GM12872 (cell line): ENCODE measurements around the gene MAPK7.

ENCODE experiments used
- TF ChIP-seq, protein P1 (sequence below): IDR thresholded peaks from 3 replicates; pipeline ENCODE4 v1.5.1; 2011; ENCODE audit warnings: low read depth, mild to moderate bottlenecking, low read length, moderate library complexity; ENCODE audit not compliant: insufficient read depth

MAPK7 gene

GRCh38 chr17:19398301-19399181 lies 20.2 kb downstream of the MAPK7 start:
- TF ChIP-seq, protein P1, sequence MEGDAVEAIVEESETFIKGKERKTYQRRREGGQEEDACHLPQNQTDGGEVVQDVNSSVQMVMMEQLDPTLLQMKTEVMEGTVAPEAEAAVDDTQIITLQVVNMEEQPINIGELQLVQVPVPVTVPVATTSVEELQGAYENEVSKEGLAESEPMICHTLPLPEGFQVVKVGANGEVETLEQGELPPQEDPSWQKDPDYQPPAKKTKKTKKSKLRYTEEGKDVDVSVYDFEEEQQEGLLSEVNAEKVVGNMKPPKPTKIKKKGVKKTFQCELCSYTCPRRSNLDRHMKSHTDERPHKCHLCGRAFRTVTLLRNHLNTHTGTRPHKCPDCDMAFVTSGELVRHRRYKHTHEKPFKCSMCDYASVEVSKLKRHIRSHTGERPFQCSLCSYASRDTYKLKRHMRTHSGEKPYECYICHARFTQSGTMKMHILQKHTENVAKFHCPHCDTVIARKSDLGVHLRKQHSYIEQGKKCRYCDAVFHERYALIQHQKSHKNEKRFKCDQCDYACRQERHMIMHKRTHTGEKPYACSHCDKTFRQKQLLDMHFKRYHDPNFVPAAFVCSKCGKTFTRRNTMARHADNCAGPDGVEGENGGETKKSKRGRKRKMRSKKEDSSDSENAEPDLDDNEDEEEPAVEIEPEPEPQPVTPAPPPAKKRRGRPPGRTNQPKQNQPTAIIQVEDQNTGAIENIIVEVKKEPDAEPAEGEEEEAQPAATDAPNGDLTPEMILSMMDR, result no peak

GRCh38 chr17:19399750-19400450 lies 21.6 kb downstream of the MAPK7 start:
- TF ChIP-seq, protein P1, result no peak

DNA sequence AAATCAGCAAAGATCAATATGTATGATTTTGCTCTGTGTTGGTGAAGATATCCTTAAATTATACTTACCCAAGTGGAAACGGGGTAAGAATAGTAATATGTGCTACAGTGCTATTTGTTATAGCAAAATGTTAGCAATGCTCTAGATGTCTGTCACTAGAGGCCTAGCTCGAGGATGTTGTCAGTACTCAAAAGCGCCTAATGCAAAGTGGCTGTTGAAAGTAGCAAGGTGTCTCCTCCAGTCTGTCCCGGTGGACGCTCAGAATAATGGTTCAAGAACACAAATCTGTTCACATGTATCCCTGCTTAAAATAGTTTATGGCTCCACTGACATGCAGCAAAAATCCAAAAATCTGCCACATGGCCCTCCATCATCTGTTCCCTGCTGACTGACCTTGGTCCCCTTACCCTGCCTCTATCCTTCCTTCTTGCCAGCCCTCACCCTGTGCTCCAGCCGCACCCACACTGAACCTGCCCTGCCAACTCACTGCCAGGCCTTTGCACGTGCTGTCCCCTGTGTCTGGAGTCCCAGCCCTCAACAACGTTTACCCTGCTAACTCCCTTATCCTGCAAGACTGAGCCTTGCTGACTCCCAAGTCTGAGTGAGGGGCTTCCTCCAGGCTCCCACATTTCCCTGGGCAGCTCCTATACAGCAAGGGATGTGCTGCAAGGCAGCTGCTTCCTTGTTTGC lies 23.2 kb downstream of the MAPK7 start:
- TF ChIP-seq, protein P1, result no peak

GRCh38 chr17:19402171-19402570 lies 23.9 kb downstream of the MAPK7 start:
- TF ChIP-seq, protein P1, result no peak

DNA sequence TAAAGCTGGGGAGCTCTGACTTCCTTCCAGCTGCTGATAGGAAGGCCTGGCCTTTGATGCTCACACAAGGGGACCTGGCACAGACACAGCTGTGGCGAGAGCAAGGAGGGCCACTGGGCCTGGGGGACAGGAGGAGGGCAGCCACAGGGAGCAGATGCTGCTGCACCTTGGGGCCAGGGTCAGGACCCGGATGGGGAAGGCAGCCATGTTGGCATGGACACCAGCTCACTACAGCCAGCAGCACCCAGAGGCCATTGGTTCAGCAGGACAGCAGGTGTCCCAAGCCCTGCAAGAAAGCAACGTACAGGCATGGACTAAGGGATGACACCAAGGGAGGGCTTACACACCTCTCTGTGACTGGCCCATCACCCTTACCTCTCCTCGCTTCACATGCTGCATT lies 24.7 kb downstream of the MAPK7 start:
- TF ChIP-seq, protein P1, result no peak

GRCh38 chr17:19404264-19404663 lies 26.0 kb downstream of the MAPK7 start:
- TF ChIP-seq, protein P1, result no peak

DNA sequence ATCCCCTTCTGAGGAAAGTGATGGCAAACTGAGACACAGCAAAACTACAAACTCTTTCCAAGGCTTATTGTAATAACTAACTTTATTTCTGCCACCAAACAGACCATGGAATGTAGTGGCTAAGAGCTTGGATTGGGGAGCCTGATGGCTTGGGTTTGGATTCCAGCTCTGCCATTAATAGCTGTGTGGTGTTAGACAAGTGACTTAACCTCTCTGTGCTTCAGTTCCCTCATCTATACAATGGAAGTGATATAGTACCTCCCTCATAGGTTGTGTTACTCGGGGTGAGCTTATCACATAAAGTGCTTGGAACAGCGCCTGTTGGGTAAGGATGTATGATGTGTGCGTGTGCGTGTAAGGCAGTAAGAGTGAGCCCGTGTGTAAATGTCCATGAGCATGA lies 26.8 kb downstream of the MAPK7 start:
- TF ChIP-seq, protein P1, result no peak
